Lung microvascular endothelial cell (primary cell): ENCODE measurements around the gene BTNL2. TPM values are rescaled to one million over a fixed set of nuclear protein-coding genes. Genes with fewer than 3 reads are reported as not detected.

ENCODE experiments used
- DNase-seq, 2 donors: peaks; one replicate each; pipeline versions ENCODE4 v3.0.0 to v3.0.0-alpha.2; 2010; ENCODE audit warnings: low read depth in 2 of 2
- total RNA-seq: library from RNA; depleted of rRNA; stranded (reverse); fragments of >200 nt; gene quantifications from 2 replicates; pipeline ENCODE4 v1.2.1, GENCODE V29; 2014

The BTNL2 gene
- total RNA-seq, 1 donor from 2014 or later, result not detected

- DNase-seq, result peak; percentile 69
Measured at GRCh38 chr6:32415521-32416019, 8.6 kb upstream of the BTNL2 start.

- DNase-seq, result peak; percentile 79 to 80
Measured at GRCh38 chr6:32413427-32414047, 6.6 kb upstream of the BTNL2 start.

GRCh38 chr6:32411566-32412327, 4.8 kb upstream of the BTNL2 start:
- no peak for DNase-seq

- no peak for DNase-seq
Measured at GRCh38 chr6:32410906-32411305, 3.9 kb upstream of the BTNL2 start.

- DNase-seq, result no peak
Measured at GRCh38 chr6:32406197-32406596, 784 bp downstream of the BTNL2 start.

- DNase-seq, result peak in 1 of 2 donors; percentile 5
Measured at GRCh38 chr6:32405656-32406055, 1.3 kb downstream of the BTNL2 start.

- DNase-seq, result no peak
Measured at GRCh38 chr6:32402812-32403211, 4.2 kb downstream of the BTNL2 start.

- no peak for DNase-seq
Measured at GRCh38 chr6:32401284-32401963, 5.6 kb downstream of the BTNL2 start.

- DNase-seq, result no peak
Measured at GRCh38 chr6:32397252-32397920, 9.6 kb downstream of the BTNL2 start.

GRCh38 chr6:32396028-32396427, 11.0 kb downstream of the BTNL2 start:
- DNase-seq, result no peak

- DNase-seq, result peak; percentile 96 to 98
Measured at GRCh38 chr6:32393665-32394420, 13.1 kb downstream of the BTNL2 start.

GRCh38 chr6:32391505-32391904, 15.5 kb downstream of the BTNL2 start:
- DNase-seq, result no peak

GRCh38 chr6:32387589-32388340, 19.2 kb downstream of the BTNL2 start:
- no peak for DNase-seq

- DNase-seq, result no peak
Measured at GRCh38 chr6:32386040-32386439, 20.9 kb downstream of the BTNL2 start.

GRCh38 chr6:32382757-32383420, 24.1 kb downstream of the BTNL2 start:
- no peak for DNase-seq

- DNase-seq, result no peak
Measured at GRCh38 chr6:32379545-32379944, 27.4 kb downstream of the BTNL2 start.

- no peak for DNase-seq
Measured at GRCh38 chr6:32375739-32376529, 31.0 kb downstream of the BTNL2 start.

GRCh38 chr6:32371803-32372202, 35.2 kb downstream of the BTNL2 start, which contains the start of gene TSBP1:
TSS of gene TSBP1 (minus strand) at chr6:32371903. CDS start at chr6:32371706, 197 bp downstream.
- DNase-seq, result no peak

GRCh38 chr6:32371229-32371628, 35.8 kb downstream of the BTNL2 start:
- peak in 1 of 2 donors; percentile 68 for DNase-seq
